SKM-1 treated with dmso at 0.1 percent for 144 hours (cell line): ENCODE results near the gene LRRC73.

Source experiments
- DNase-seq: peaks from one replicate; lab custom pipeline; 2025; ENCODE audit not compliant: unreplicated experiment; lab: John Stamatoyannopoulos, UW

Gene LRRC73

GRCh38 chr6:43493833-43494232 is 16.3 kb downstream of the LRRC73 start:
- DNase-seq = no peak

GRCh38 chr6:43493230-43493629 is 16.9 kb downstream of the LRRC73 start:
- no peak for DNase-seq

GRCh38 chr6:43492673-43493072 is 17.5 kb downstream of the LRRC73 start:
- no peak for DNase-seq

GRCh38 chr6:43491750-43492661 is 18.1 kb downstream of the LRRC73 start:
- DNase-seq = no peak

DNA sequence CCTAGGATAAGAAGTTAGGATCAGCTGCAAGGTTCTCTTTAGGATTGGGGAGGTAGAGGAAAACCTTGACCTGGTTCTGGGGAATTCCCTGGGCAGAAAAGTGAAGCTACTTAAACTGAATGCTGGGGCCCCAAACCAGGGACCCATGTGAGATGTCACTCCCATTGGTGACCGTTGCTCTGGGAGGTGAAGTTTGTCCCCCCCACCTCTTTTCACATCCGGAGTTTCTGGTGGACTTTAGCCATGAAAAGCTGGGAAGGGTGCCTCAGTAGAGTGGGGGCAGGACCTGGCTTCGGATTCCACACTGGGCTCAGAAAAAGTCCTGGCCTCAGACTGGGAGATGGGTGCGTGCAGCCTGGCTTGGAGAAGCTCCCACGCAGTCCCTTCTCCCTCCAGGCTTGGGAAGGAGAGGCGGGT is 19.6 kb downstream of the LRRC73 start:
- DNase-seq = no peak

DNA sequence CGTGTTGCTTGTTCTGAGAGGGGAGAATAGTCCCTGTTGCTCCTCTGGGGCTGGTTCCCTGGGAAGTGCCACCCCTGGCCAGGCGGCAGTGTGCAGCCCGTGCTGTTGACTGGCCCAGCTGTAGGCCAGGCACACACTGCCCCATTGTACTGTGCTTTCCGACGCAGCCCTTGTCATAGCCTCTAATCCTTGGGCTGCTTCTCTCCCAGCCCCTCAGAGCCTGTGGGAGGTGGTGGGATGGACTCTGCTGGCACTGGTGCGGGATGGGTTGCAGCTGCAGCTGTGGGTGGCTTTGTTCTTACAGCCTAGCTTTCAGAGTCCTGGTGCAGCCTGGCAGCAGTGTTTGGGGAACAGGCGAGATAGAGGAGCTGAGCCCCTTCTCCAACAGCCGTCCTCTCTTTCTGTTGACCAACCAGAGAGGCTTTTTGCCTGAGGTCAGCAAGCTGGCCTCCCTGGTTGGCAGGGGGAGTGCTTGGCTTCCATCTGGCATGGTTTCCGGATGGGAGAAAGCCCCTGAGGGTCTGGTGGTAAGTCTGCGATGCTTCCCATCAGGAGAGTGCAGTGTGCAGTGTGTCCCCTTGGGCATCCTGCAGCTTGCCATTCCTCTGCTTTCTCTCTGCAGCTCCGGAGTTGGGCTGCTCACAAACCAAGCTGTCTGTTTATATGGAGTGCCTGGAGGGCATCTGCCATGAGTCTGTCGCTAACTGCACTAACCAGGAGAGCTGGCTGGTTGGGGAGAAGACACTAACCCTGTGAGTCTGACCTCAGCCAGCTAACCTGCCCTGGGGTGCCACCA is 20.7 kb downstream of the LRRC73 start:
- no peak for DNase-seq

GRCh38 chr6:43488667-43489276 is 21.4 kb downstream of the LRRC73 start:
- DNase-seq = no peak

GRCh38 chr6:43481591-43482236 is 28.4 kb downstream of the LRRC73 start:
- DNase-seq = no peak

DNA sequence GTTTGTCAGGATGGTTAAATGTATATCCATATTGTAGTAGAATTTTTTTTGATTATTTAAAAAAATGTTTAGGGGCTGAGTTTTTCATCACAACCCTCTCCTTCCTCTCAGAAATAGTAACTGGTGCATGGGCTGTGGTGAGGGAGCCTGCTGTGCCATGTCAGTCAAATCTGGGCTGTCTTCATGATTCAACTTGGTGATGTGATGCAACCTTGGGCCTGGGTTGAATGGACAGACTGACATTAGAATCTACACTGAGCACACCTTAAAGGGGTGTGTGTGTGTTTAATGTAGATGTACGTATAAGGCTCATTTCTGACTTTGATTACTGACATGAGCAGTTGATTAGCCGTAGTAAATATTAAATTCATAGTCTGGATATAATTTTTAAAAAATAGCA is 29.1 kb downstream of the LRRC73 start:
- no peak for DNase-seq

GRCh38 chr6:43478008-43478372 is 32.2 kb downstream of the LRRC73 start:
- DNase-seq = no peak

DNA sequence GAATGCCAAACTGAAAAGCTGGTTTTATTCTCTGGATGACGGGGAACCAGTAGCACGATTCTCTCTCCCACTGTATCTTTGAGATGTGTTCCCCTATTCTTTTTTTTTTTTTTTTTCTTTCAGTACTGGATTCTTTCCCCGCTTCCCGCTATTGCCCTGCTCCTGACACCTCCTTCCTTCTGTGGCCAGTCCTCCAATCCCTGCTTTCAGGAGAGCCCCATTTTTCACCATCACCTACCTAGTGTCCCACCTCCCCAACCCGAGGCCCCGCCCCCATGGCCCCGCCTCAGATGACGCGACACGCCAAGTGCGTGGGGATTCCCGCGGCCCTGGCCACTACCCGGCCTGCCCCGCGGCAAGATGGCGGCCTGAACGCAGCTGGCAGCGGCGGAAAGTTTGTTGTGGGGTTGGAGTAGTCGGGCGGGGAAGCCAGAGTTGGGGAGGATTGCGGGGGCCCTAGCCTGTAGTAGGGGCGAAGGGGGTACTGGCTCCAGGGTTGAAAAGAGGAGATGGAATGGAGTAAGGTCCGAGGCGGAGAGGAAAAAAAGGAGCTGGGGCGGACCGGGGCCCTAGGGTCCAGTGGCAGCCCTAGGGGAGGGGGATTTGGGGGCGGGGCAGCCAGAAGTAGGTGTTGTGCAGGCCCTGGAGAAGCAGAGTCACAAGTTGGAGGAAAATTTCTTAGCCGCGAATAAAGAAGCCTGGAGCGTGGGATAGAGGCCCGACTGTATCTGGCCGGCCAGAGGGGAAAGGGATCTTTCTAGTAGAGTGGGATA is 32.7 kb downstream of the LRRC73 start, which contains the start of gene TJAP1:
Gene TJAP1, plus strand, starts transcription at position 336 of the 773 bp plus-strand sequence. CDS start 21,432 bp downstream, outside the sequence.
- DNase-seq = peak; percentile 73

DNA sequence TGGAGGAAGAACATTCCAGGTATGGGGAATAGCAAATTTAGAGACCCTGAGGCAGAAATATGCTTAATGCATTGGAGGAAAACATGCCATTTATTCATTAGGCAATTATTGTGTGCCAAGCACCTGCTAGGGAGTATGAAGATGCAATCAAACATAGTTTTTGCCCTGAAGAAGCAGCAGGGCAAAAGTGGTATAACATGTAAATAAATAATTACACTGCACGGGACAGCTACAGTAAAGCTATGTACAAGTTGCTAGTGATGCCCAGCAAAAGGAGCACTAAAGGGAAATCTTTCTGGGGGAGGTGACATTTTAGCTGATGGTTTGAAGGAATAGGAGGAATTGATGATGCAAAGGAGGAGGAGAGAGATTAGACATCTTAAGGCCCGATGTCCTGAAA is 33.4 kb downstream of the LRRC73 start:
- no peak for DNase-seq

GRCh38 chr6:43475516-43475915 is 34.6 kb downstream of the LRRC73 start:
- no peak for DNase-seq

- DNase-seq = no peak
Observed at GRCh38 chr6:43472515-43472914, 37.6 kb downstream of the LRRC73 start.

DNA sequence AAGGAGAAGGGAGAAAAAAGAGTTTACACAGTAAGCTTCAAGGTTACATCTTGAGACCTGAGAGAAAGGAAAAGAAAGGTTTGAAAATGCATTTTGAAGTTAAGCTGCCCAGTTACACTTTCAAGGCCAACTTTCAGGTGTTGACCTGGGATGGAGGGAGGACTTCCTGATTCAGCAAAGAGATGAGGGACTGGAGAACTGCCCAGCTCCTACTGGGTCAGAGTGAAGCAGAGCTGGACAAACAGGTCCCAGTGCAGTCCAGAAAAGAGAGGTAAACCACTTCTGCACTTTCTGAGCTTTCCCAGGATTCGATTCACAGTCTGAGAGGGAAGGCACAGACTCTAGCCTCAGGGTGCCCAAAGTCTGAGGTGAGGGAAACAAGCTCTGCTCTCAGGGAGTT is 38.7 kb downstream of the LRRC73 start:
- no peak for DNase-seq

DNA sequence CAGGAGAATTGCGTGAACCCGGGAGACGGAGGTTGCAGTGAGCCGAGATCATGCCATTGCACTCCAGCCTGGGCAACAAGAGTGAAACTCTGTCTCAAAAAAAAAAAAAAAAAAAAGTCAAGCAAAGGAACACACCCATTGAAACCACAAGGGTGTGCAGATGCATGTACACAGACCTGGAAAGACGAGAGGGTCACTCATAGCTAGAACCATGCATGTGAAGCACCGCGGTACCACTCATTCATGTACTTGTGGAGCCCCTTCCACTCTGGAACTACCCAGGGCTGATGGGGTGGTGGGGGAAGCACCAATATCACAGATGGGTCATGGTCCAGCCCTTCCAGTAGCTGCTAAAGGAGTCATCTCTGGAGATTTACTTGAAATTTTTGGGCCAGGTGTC is 40.2 kb downstream of the LRRC73 start:
- no peak for DNase-seq

DNA sequence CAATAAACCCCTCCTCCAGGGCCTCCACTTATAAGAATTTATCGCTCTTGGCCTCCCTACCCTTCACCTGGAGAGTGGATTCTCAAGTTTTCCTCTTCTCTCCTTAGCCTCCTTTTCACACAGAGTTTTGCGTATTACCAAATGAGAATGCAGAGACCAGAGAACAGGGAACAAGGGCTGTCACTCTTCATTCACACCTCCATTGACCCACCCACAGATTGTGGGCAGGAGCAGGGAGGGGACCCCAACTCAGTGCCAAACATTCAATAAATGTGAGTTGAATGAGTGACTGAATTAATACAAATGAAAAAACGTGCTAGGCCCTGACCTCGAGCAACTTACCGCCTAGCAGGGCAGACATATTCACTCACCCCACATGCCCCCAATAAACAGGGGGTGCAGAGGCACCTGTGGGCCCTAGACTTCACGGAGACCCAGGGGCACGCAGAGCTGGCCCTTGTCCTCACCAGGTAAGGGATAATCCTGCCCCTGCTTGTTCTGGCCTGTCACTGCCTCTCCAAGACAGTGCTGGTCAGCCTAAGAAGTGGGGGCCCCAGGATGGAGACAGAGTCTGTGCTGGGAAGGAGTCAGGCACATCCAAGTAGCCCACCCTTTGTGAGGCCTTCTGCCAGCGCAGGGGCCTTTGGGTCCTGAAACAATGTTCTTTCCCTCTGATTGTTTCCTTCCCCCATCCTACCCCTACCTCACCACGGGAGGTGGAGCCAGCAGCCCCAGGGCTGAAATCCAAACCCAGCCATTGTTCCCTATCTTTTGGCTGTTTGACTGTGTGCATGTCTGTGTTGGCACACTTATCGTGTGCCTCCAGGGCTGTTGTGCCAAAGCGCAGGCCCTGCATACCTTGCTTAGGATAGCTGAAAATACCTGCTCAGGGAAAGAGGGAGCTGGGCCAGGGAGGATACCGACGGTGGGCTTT is 41.1 kb downstream of the LRRC73 start:
- no peak for DNase-seq

DNA sequence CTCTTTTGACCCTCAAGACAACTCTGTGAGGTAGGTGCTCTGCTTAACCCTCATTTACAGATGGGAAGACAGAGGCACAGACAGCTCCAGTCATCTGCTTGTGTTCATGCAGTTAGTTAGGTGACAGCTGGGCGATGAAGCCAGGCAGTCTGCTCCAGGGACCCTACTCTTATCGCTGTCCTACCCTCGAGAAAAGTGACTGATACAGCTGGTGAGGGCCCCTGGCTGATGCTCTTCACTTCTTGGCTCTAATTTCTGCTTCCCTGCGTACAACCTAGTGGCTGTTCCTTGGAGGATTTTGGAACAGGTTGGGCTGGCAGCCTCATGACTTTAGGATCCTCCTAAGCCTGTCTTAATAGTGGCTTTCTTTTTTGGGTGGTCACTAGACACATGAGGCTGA is 41.9 kb downstream of the LRRC73 start:
- no peak for DNase-seq

- DNase-seq = no peak
Observed at GRCh38 chr6:43467752-43468151, 42.4 kb downstream of the LRRC73 start.
